Activated naive CD4-positive, alpha-beta T cell treated with anti-CD3 and anti-CD28 coated beads, Interleukin-2, amount 10 ng/mL, durations not matched to agents 7 days and 5 days (primary cell): Measurements from ENCODE around the gene AAR2.

Experiments
- CTCF ChIA-PET: fragments of 350-600 bp; sonication (Branson Sonifier 250); formaldehyde crosslinking; loops from one replicate; lab custom pipeline; 2021; ENCODE audit warnings: antibody characterized with exemption; lab: Charles Lee
- DNase-seq: peaks from one replicate; pipeline ENCODE4 v3.0.0-alpha.2; 2020
- H3K27ac Mint-ChIP-seq: one replicate; pipeline ENCODE4 v1.8.0; 2021; ENCODE audit warnings: mild to moderate bottlenecking, moderate library complexity, mixed read lengths
- H3K27me3 Mint-ChIP-seq: one replicate; pipeline ENCODE4 v1.8.0; 2021; ENCODE audit warnings: mild to moderate bottlenecking, mixed read lengths
- H3K36me3 Mint-ChIP-seq: one replicate; pipeline ENCODE4 v1.8.0; 2021; ENCODE audit warnings: mixed read lengths
- H3K4me1 Mint-ChIP-seq: one replicate; pipeline ENCODE4 v1.8.0; 2021; ENCODE audit warnings: mixed read lengths
- H3K4me3 Mint-ChIP-seq: one replicate; pipeline ENCODE4 v1.8.0; 2021; ENCODE audit warnings: mild to moderate bottlenecking, moderate library complexity, mixed read lengths
- H3K9me3 Mint-ChIP-seq: one replicate; pipeline ENCODE4 v1.8.0; 2021; ENCODE audit warnings: mixed read lengths

Gene AAR2, protein sequence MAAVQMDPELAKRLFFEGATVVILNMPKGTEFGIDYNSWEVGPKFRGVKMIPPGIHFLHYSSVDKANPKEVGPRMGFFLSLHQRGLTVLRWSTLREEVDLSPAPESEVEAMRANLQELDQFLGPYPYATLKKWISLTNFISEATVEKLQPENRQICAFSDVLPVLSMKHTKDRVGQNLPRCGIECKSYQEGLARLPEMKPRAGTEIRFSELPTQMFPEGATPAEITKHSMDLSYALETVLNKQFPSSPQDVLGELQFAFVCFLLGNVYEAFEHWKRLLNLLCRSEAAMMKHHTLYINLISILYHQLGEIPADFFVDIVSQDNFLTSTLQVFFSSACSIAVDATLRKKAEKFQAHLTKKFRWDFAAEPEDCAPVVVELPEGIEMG

DNA sequence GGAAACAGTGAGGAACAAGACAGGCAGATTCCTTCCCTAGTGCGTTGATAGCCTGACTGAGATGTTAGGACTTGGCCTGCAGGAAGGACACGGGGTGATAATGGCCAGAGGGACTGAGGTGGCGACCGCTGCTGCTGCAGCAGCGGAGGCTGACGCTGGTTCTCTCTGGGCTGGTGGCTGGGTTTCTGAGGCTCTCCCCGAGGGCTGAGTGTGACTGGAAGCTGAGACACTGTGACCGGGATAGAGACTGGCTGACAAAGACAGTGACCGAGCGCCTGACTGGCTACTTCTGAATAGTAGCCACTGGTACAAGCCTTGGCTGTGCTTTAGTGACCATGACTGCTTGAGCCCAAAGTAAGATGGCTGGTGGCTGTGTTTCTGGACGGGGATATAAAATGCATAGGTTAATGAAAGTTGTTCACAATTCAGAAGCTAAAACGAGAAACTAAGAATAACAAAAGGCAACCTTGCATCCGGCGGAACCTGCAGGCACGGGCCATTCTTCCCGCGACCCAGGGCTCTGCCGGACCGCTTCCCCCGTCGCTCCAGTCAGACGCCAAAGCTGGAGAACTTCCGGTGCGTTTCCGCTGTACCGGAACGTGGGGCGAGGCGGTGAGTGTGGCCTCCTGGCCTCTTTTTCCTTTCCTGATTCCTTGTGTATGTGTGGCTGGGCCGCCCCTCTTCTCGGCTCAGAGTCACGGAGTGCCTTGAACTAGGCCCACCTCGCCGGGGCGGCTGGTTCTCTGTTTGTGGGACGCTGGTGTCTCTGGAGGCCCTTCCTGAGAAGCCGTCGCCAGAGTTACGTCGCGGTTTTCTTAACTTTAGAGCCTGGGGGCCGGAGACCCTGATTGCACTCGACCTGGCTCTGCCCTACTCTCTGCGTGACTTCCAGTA lies at the start of gene AAR2:
Gene AAR2 (plus strand): TSS at position 587 of the 894 bp plus-strand sequence. CDS start 3,391 bp downstream, outside the sequence.
- DNase-seq = peak; percentile 88
- CTCF ChIA-PET = interaction anchor here (0.6 to 1.9 kb wide), 6 partner anchors 9 to 34 kb away, joined by 3 to 6 read pairs (median 4); no protein-coding TSS in a partner anchor
- peak within 1 kb of the TSS; percentile 79 for H3K27ac Mint-ChIP-seq

DNA sequence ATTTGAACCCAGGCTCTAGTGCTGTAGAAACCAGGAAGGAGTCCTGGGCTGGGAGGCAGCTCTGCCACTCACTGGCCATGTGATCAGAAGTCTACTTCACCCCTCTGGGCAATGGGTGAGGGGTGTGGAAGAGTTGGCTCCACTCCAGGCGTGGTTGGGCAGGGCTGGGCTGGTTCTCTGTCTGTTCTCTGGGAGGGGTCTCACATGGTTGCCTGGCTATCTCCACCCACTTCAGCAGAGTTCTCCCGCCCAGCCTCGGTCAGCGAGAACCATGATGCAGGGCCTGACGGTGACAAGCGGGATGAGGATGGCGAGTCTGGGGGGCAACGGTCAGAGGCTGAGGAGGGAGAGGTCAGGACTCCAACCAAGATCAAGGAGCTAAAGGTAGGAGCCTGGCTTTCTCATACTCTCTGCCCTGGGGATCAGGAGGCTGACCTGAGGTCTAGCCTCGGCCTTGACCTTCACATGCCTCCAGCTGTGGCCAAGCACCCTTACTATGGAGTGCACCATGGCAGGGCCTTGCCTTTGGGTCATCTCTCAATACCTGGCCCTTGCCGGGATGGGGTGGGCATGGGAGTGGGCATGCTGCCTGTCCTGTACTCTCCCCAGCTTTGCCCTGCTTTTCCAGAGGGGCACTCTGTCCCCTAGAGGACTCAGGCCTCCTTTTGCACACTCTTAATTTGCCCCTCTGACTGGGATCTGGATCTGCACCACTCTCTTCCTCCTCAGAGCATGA lies 42.1 kb upstream of the AAR2 start:
- DNase-seq = no peak
- Mint-ChIP-seq H3K4me1 (no peaks in the 10 kb centered on the region), H3K36me3 (no peaks in the 10 kb centered on the region), H3K27ac (no peak overlapping the region), H3K4me3 (no peak overlapping the region), H3K9me3 (no peaks in the 10 kb centered on the region), H3K27me3 (no peaks in the 10 kb centered on the region)
- CTCF ChIA-PET = interaction anchor here (1.3 to 2.3 kb wide), 2 partner anchors 9 to 38 kb away, joined by 3 to 8 read pairs; no protein-coding TSS in a partner anchor

More for the DNA sequence above, at the start of gene AAR2:
- Mint-ChIP-seq H3K36me3 (peaks cover 14% of the 10 kb centered on the region), H3K4me1 (peaks cover 30% of the 10 kb centered on the region), H3K27me3 (no peaks in the 10 kb centered on the region), H3K4me3 (peak within 1 kb of the TSS; percentile 86), H3K9me3 (no peaks in the 10 kb centered on the region)

DNA sequence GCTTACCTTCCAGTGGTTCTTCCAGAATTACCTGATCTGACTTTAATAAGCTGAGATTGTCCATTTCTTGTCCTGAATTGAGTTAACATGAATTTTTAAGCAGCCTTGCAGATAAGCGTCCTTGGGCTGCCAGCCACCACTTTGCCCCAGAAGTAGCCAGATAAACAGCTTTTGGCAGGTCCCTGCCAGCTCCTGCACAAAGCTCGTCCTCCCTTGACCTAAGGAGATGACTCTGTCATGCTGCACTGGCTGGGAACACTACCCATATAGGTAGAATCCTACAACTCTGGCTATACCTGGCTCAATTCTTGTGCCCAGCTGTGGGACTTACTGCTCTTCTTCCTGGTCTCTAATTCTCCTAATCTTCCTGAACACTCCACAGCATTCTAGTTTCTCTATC lies 39.6 kb upstream of the AAR2 start:
- H3K4me1 Mint-ChIP-seq = no peaks in the 10 kb centered on the region
- H3K27me3 Mint-ChIP-seq = peaks cover 19% of the 10 kb centered on the region
- H3K9me3 Mint-ChIP-seq = no peaks in the 10 kb centered on the region
- H3K27ac Mint-ChIP-seq = no peak overlapping the region
- DNase-seq = no peak
- no peaks in the 10 kb centered on the region for H3K36me3 Mint-ChIP-seq
- CTCF ChIA-PET = interaction anchor here (0.9 to 1.0 kb wide), 3 partner anchors 14 to 209 kb away, joined by 3 to 4 read pairs (median 3); no protein-coding TSS in a partner anchor
- no peak overlapping the region for H3K4me3 Mint-ChIP-seq

DNA sequence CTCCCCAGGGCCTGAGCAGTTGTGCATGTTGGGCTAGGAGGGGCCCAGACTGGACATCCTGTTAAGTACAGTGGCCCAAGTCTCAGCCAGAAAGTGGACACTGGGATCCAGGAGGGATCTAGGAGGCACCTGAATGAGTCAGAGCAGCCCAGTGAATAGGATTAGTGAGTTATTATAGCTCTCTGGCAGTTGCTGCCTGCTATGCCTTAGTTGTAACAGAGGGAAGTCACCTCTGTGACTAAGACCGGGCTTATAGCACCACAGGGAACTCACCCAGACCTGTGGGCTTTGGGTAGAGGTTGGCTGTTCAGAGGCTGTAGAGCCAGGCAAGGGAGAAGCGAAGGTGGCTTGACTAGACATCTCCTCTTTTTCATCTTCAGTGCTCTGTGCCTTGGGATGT lies 39.0 kb upstream of the AAR2 start:
- CTCF ChIA-PET = interaction anchor here (0.6 to 1.0 kb wide), 3 partner anchors 59 to 210 kb away, joined by 4 read pairs; no protein-coding TSS in a partner anchor
- no peaks in the 10 kb centered on the region for H3K9me3 Mint-ChIP-seq
- DNase-seq = no peak
- H3K4me3 Mint-ChIP-seq = no peak overlapping the region
- H3K4me1 Mint-ChIP-seq = no peaks in the 10 kb centered on the region
- no peaks in the 10 kb centered on the region for H3K36me3 Mint-ChIP-seq
- H3K27ac Mint-ChIP-seq = no peak overlapping the region
- H3K27me3 Mint-ChIP-seq = peaks cover 22% of the 10 kb centered on the region

DNA sequence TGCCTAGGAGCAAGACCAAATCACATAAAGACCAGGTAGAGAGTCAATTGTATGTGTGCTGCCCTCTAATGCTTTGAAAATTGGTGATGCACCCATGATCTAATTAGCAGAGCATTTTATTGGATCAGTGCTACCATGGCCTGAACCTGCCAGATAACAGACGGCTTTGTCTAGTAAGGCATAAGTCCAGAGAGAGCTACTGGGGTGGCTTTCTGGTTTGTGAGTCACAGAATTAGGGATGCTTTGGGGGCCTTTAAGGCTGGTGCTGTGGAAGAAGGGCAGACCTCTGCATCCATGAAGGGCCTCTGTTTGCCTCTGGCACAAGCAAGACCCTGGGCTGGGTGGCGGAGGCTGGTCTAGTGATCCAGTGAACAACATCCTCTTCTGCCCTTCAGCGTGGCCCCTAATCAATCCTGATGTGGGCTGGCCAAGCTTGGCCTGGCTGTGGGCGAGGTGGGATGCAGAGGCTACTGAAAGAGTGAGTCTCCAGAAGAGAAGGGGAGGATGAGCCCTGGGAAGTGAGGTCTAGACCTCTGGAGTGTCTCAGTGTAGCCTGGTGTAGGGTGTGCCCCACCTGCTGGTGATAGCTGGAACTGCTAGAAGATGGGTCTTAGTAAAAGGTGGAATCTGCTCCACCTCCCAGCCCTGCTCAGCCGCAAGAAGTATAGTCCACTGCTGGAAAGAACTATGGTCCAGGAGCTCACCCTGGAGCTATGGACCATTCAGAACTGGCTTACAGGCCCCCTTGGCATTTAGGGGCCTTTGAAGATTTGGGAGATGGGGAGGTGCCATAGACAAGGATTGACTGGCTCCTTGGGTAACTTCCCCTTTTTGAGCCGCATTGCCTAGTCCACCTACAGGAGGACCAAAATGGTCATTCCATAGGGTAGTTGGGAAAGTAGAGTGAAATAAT lies 36.7 kb upstream of the AAR2 start:
- Mint-ChIP-seq H3K4me1 (no peaks in the 10 kb centered on the region), H3K27ac (no peak overlapping the region), H3K36me3 (no peaks in the 10 kb centered on the region), H3K27me3 (peaks cover 42% of the 10 kb centered on the region), H3K9me3 (no peaks in the 10 kb centered on the region), H3K4me3 (no peak overlapping the region)
- peak; percentile 86 for DNase-seq
- CTCF ChIA-PET = interaction anchor here (0.6 to 2.8 kb wide), 21 partner anchors 9 to 240 kb away, joined by 3 to 26 read pairs (median 4); no protein-coding TSS in a partner anchor

DNA sequence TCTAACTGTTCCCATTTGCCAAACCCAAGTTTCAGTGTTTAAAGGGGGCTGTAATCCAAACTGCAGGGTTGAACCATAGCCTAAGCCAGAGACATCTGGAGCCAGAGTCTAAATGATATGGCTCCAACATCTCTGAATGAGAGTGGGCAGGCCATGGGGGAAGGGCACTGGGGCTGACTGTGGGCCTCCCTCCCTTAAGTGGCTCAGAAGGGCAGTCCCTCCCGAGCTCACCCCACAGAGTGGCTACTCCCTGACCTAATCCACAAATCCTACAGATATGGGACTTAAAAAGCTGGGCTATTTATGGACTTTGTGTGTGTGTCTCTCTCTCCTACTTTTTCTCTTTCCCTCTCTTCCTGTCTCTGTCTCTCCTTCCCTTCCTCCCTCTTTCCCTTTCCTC lies 35.8 kb upstream of the AAR2 start:
- Mint-ChIP-seq H3K4me3 (no peak overlapping the region), H3K27ac (no peak overlapping the region), H3K4me1 (no peaks in the 10 kb centered on the region), H3K27me3 (peaks cover 42% of the 10 kb centered on the region), H3K36me3 (no peaks in the 10 kb centered on the region), H3K9me3 (no peaks in the 10 kb centered on the region)
- CTCF ChIA-PET = interaction anchor here (0.6 to 2.8 kb wide), 10 partner anchors 10 to 239 kb away, joined by 3 to 26 read pairs (median 6); no protein-coding TSS in a partner anchor
- no peak for DNase-seq

DNA sequence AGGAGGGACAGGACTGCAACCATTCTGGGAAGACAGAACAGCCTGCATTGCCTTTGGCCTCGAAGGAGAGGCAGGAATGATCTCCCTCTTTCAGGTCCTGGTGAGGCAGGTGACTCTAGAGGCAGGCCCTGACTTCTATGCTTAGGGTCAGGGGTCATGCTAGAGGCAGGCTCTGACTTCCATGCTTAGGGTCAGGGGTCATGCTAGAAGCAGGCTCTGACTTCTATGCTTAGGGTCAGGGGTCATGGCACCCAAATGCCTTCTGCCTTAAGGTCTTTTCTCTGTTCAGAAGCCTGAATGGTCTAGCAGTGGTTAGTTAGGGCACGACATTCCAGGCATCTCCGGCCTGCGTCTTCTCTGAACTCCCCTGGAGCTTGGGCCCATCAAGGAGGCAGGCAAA lies 35.1 kb upstream of the AAR2 start:
- CTCF ChIA-PET = interaction anchor here (0.9 to 3.0 kb wide), 6 partner anchors 9 to 238 kb away, joined by 3 to 20 read pairs (median 10); no protein-coding TSS in a partner anchor
- no peaks in the 10 kb centered on the region for H3K4me1 Mint-ChIP-seq
- no peak overlapping the region for H3K4me3 Mint-ChIP-seq
- H3K27me3 Mint-ChIP-seq = peaks cover 42% of the 10 kb centered on the region
- no peaks in the 10 kb centered on the region for H3K9me3 Mint-ChIP-seq
- no peaks in the 10 kb centered on the region for H3K36me3 Mint-ChIP-seq
- H3K27ac Mint-ChIP-seq = no peak overlapping the region
- DNase-seq = no peak

DNA sequence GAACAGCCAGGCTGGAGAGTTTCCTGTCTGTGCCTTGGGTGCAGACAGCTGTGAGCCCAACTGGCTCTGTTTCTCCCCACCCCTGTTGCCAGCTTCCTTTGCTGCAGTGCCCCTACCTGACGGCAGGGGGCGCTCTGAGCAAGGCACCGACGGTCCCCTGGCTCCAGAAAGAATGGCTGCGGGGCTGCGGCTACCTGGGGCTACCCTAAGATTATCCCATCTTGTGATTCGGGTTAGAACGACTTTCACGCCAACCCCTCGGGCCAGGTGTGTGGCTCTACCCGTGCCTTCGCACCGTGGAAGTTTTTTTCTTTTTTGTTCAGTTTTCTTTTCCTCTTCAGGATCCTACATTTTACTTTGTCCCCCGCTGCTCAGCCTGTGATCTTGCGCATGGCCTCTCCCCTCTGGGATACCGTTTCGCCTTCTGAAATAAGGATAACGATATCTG lies 33.4 kb upstream of the AAR2 start:
- Mint-ChIP-seq H3K4me3 (no peak overlapping the region), H3K27me3 (peaks cover 47% of the 10 kb centered on the region), H3K36me3 (no peaks in the 10 kb centered on the region), H3K27ac (no peak overlapping the region), H3K4me1 (no peaks in the 10 kb centered on the region), H3K9me3 (no peaks in the 10 kb centered on the region)
- peak; percentile 84 for DNase-seq
- CTCF ChIA-PET = interaction anchor here (0.6 to 3.0 kb wide), 26 partner anchors 9 to 607 kb away, joined by 3 to 20 read pairs (median 4); no protein-coding TSS in a partner anchor

DNA sequence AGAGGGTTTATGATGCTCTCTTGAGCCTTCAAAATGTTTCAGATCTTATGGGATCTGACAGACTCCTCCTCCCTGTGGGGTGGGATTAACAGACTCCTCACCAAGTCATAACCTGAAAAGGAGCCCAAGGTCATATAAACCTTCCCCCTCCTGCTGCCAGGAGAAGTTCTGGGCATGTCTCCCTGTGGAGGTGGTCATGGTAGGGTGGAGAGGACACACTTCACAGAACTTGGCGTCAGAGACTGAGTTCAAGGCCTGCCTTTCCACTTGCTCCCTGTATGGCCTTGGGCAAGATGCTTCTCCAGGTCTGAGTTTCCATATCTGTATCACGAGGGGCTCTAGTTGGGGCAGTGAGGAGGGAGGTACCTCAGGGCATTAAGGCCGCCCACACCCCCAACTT lies 32.4 kb upstream of the AAR2 start:
- Mint-ChIP-seq H3K4me1 (no peaks in the 10 kb centered on the region), H3K9me3 (no peaks in the 10 kb centered on the region), H3K4me3 (no peak overlapping the region), H3K36me3 (no peaks in the 10 kb centered on the region), H3K27ac (no peak overlapping the region), H3K27me3 (peaks cover 47% of the 10 kb centered on the region)
- DNase-seq = no peak
- CTCF ChIA-PET = interaction anchor here (1.1 to 3.0 kb wide), 8 partner anchors 14 to 606 kb away, joined by 3 to 17 read pairs (median 6); no protein-coding TSS in a partner anchor

DNA sequence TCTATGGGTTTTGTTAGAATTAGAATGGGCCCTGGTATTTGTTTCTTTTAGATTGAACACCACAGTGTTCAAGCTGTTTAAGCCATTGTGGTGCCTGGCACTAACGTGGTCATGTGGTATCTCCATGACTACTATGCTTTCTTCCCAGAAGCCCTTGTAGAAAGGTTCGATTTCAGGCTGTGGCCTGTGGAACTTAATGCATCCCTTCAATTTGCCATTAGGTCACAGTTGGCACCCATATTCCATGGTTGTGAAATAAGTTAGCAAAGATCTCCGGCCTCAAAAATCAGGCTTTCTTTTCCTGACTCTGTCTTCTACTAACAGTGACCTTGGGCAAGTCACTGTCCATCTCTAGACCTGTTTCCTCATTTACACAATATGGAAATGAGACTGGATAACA lies 31.3 kb upstream of the AAR2 start:
- H3K36me3 Mint-ChIP-seq = no peaks in the 10 kb centered on the region
- H3K27me3 Mint-ChIP-seq = peaks cover 41% of the 10 kb centered on the region
- no peak overlapping the region for H3K27ac Mint-ChIP-seq
- no peak overlapping the region for H3K4me3 Mint-ChIP-seq
- DNase-seq = no peak
- CTCF ChIA-PET = interaction anchor here (0.7 kb wide), 1 partner anchor 11 kb away, joined by 3 read pairs; no protein-coding TSS in a partner anchor
- H3K9me3 Mint-ChIP-seq = no peaks in the 10 kb centered on the region
- H3K4me1 Mint-ChIP-seq = no peaks in the 10 kb centered on the region

DNA sequence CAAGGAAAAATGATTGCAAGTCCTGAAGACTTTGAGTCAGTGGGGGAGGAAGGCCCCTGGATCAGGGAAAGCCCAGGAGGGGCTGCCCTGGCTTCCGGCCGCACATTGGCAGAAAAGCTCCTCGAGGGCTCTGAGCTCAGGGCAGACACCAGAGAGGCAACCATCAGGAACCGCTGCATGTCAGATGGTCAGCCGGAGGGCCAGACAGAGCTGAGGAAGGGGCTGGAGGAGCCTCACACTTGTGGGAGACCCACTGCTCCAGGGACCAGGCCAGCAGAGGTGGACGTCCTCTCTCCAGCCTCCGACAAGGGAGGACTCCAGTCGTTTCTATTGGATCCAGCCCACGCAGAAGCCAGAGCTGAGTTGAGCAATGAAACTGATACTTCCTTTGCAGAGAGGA lies 30.2 kb upstream of the AAR2 start:
- Mint-ChIP-seq H3K27me3 (peaks cover 34% of the 10 kb centered on the region), H3K9me3 (no peaks in the 10 kb centered on the region), H3K27ac (no peak overlapping the region), H3K36me3 (no peaks in the 10 kb centered on the region), H3K4me1 (no peaks in the 10 kb centered on the region), H3K4me3 (no peak overlapping the region)
- DNase-seq = no peak
- CTCF ChIA-PET = interaction anchor here (1.2 kb wide), 1 partner anchor 11 kb away, joined by 3 read pairs; no protein-coding TSS in a partner anchor

DNA sequence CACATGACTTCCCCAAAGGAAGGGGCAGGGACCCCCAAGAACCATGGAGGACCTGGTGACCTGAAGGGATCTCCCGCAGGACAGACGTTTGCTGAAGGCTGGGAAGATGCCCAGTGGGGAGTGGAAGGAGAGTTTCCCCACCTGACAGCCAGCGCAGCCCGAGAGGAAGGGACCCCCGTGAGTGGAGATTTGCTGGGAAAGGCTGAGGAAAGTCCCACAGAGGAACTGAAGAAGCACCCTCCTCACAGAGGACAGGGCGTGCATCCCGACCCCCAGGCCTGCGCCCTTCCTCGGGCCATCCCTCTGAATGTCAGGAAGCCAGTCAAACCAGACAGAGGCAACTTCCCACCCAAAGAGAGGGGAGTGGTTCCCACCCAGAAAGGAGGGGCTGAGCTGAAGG lies 29.6 kb upstream of the AAR2 start:
- CTCF ChIA-PET = interaction anchor here (1.2 kb wide), 1 partner anchor 10 kb away, joined by 3 read pairs; no protein-coding TSS in a partner anchor
- Mint-ChIP-seq H3K27ac (no peak overlapping the region), H3K27me3 (peaks cover 30% of the 10 kb centered on the region), H3K4me1 (no peaks in the 10 kb centered on the region), H3K36me3 (no peaks in the 10 kb centered on the region), H3K9me3 (no peaks in the 10 kb centered on the region), H3K4me3 (no peak overlapping the region)
- DNase-seq = no peak
